Activated T-cell treated with anti-CD3 and anti-CD28 coated beads, Interleukin-2, amount 50 U/mL, for 72 hours (primary cell): ENCODE measurements around the gene CIT. TPM values are rescaled to one million over a fixed set of nuclear protein-coding genes. Genes with fewer than 3 reads are reported as not detected.

Experiments
- ATAC-seq, 2 donors: fragments of 150-1000 bp; cut with Tn5 transposase; replicated peaks in 1 of 2; 2 replicates each; pipeline ENCODE4 v1.10.0; 2021; ENCODE audit warnings: moderate library complexity in 2 of 2, mild to moderate bottlenecking in 1 of 2
- DNase-seq, 2 donors: peaks; one replicate each; pipeline ENCODE4 v3.0.0; 2021 to 2022; ENCODE audit warnings: mixed read lengths in 1 of 2
- H3K27ac Mint-ChIP-seq: one replicate; pipeline ENCODE4 v1.8.0; 2022; ENCODE audit warnings: mild to moderate bottlenecking, moderate library complexity, mixed read lengths
- H3K27me3 Mint-ChIP-seq: one replicate; pipeline ENCODE4 v1.8.0; 2022; ENCODE audit warnings: low read depth, mixed read lengths
- H3K36me3 Mint-ChIP-seq, 2 donors: one replicate each; pipeline ENCODE4 v1.8.0; 2022; ENCODE audit warnings: mixed read lengths in 2 of 2, mild to moderate bottlenecking in 1 of 2; ENCODE audit not compliant: insufficient read depth in 2 of 2
- H3K4me1 Mint-ChIP-seq: one replicate; pipeline ENCODE4 v1.8.0; 2022; ENCODE audit warnings: low read depth, mixed read lengths
- H3K4me3 Mint-ChIP-seq, 2 donors: one replicate each; pipeline ENCODE4 v1.8.0; 2022; ENCODE audit warnings: mild to moderate bottlenecking in 2 of 2, mixed read lengths in 2 of 2, moderate library complexity in 2 of 2
- H3K9me3 Mint-ChIP-seq, 2 donors: one replicate each; pipeline ENCODE4 v1.8.0; 2022; ENCODE audit warnings: mixed read lengths in 2 of 2
- total RNA-seq, 2 donors: library from RNA; stranded (reverse); gene quantifications; one replicate each; pipeline ENCODE4 v1.2.3, GENCODE V29; 2022

The CIT gene
- total RNA-seq, 2 donors from 2014 or later = 44.6 to 52.1 TPM

GRCh38 chr12:119740830-119741229 lies 136.3 kb downstream of the CIT start:
- H3K4me1 Mint-ChIP-seq = no peaks in the 10 kb centered on the region
- H3K27ac Mint-ChIP-seq = no peak overlapping the region
- H3K36me3 Mint-ChIP-seq = peaks cover 17 to 33% of the 10 kb centered on the region in 2 donors
- H3K4me3 Mint-ChIP-seq = no peak overlapping the region
- no peaks in the 10 kb centered on the region for H3K27me3 Mint-ChIP-seq
- peaks cover 9 to 11% of the 10 kb centered on the region in 2 donors for H3K9me3 Mint-ChIP-seq
- DNase-seq = no peak
- no peak for ATAC-seq

GRCh38 chr12:119735079-119735478 lies 142.0 kb downstream of the CIT start:
- H3K9me3 Mint-ChIP-seq = no peaks in the 10 kb centered on the region
- H3K4me3 Mint-ChIP-seq = no peak overlapping the region
- no peak overlapping the region for H3K27ac Mint-ChIP-seq
- DNase-seq (no peak), ATAC-seq (no peak)
- H3K27me3 Mint-ChIP-seq = no peaks in the 10 kb centered on the region
- H3K4me1 Mint-ChIP-seq = peaks cover 5% of the 10 kb centered on the region
- H3K36me3 Mint-ChIP-seq = peaks cover 3 to 10% of the 10 kb centered on the region in 2 donors

- no peaks in the 10 kb centered on the region for H3K27me3 Mint-ChIP-seq
- no peak overlapping the region for H3K4me3 Mint-ChIP-seq
- peaks cover 3 to 15% of the 10 kb centered on the region in 2 donors for H3K36me3 Mint-ChIP-seq
- ATAC-seq (no peak), DNase-seq (no peak)
- peaks cover 12% of the 10 kb centered on the region for H3K4me1 Mint-ChIP-seq
- H3K9me3 Mint-ChIP-seq = no peaks in the 10 kb centered on the region
- no peak overlapping the region for H3K27ac Mint-ChIP-seq
These were observed 146.7 kb downstream of the CIT start for GRCh38 chr12:119730381-119730780.

GRCh38 chr12:119729871-119730270 lies 147.2 kb downstream of the CIT start:
- Mint-ChIP-seq H3K9me3 (no peaks in the 10 kb centered on the region), H3K4me1 (peaks cover 12% of the 10 kb centered on the region), H3K36me3 (peaks cover 3 to 15% of the 10 kb centered on the region in 2 donors), H3K27ac (no peak overlapping the region), H3K27me3 (no peaks in the 10 kb centered on the region), H3K4me3 (no peak overlapping the region)
- DNase-seq (no peak), ATAC-seq (no peak)

- H3K27ac Mint-ChIP-seq = no peak overlapping the region
- no peak overlapping the region for H3K4me3 Mint-ChIP-seq
- H3K27me3 Mint-ChIP-seq = no peaks in the 10 kb centered on the region
- DNase-seq = no peak
- H3K36me3 Mint-ChIP-seq = peaks cover 0 to 13% of the 10 kb centered on the region in 2 donors
- H3K4me1 Mint-ChIP-seq = peaks cover 12% of the 10 kb centered on the region
- no peaks in the 10 kb centered on the region for H3K9me3 Mint-ChIP-seq
- no peak for ATAC-seq
These were observed 148.7 kb downstream of the CIT start for GRCh38 chr12:119728444-119728745.

- DNase-seq (no peak), ATAC-seq (no peak)
- H3K4me1 Mint-ChIP-seq = peaks cover 12% of the 10 kb centered on the region
- H3K27me3 Mint-ChIP-seq = no peaks in the 10 kb centered on the region
- no peaks in the 10 kb centered on the region for H3K9me3 Mint-ChIP-seq
- no peak overlapping the region for H3K4me3 Mint-ChIP-seq
- peaks cover 0 to 11% of the 10 kb centered on the region in 2 donors for H3K36me3 Mint-ChIP-seq
- no peak overlapping the region for H3K27ac Mint-ChIP-seq
These were observed 149.3 kb downstream of the CIT start for GRCh38 chr12:119727600-119728443.

- H3K27ac Mint-ChIP-seq = no peak overlapping the region
- DNase-seq (no peak), ATAC-seq (no peak)
- H3K4me1 Mint-ChIP-seq = peaks cover 7% of the 10 kb centered on the region
- no peak overlapping the region for H3K4me3 Mint-ChIP-seq
- H3K27me3 Mint-ChIP-seq = no peaks in the 10 kb centered on the region
- no peaks in the 10 kb centered on the region for H3K9me3 Mint-ChIP-seq
- H3K36me3 Mint-ChIP-seq = peaks cover 0 to 7% of the 10 kb centered on the region in 2 donors
These were observed 151.6 kb downstream of the CIT start for GRCh38 chr12:119725523-119725922.

- Mint-ChIP-seq H3K9me3 (no peaks in the 10 kb centered on the region), H3K27me3 (no peaks in the 10 kb centered on the region), H3K4me3 (no peak overlapping the region), H3K27ac (no peak overlapping the region), H3K36me3 (peaks cover 3 to 9% of the 10 kb centered on the region in 2 donors), H3K4me1 (peaks cover 5% of the 10 kb centered on the region)
- no peak for ATAC-seq
- DNase-seq = no peak
These were observed 155.8 kb downstream of the CIT start for GRCh38 chr12:119721306-119721705.

- ATAC-seq (no peak), DNase-seq (no peak)
- H3K36me3 Mint-ChIP-seq = peaks cover 3 to 11% of the 10 kb centered on the region in 2 donors
- peaks cover 0 to under 1% of the 10 kb centered on the region in 2 donors for H3K9me3 Mint-ChIP-seq
- H3K4me3 Mint-ChIP-seq = no peak overlapping the region
- no peak overlapping the region for H3K27ac Mint-ChIP-seq
- H3K27me3 Mint-ChIP-seq = no peaks in the 10 kb centered on the region
- peaks cover 8% of the 10 kb centered on the region for H3K4me1 Mint-ChIP-seq
These were observed 156.8 kb downstream of the CIT start for GRCh38 chr12:119720349-119720748.

- ATAC-seq = no peak
- Mint-ChIP-seq H3K9me3 (peaks cover 0 to 5% of the 10 kb centered on the region in 2 donors), H3K27ac (no peak overlapping the region), H3K27me3 (no peaks in the 10 kb centered on the region), H3K36me3 (peaks cover 8 to 24% of the 10 kb centered on the region in 2 donors), H3K4me1 (peaks cover 12% of the 10 kb centered on the region), H3K4me3 (no peak overlapping the region)
- DNase-seq = no peak
These were observed 159.0 kb downstream of the CIT start for GRCh38 chr12:119718141-119718540.

- DNase-seq (no peak), ATAC-seq (no peak)
- H3K9me3 Mint-ChIP-seq = peaks cover 0 to 5% of the 10 kb centered on the region in 2 donors
- H3K4me3 Mint-ChIP-seq = no peak overlapping the region
- H3K27ac Mint-ChIP-seq = no peak overlapping the region
- peaks cover 11 to 30% of the 10 kb centered on the region in 2 donors for H3K36me3 Mint-ChIP-seq
- peaks cover 12% of the 10 kb centered on the region for H3K4me1 Mint-ChIP-seq
- no peaks in the 10 kb centered on the region for H3K27me3 Mint-ChIP-seq
These were observed 161.9 kb downstream of the CIT start for GRCh38 chr12:119715268-119715620.

GRCh38 chr12:119714614-119715267 lies 162.4 kb downstream of the CIT start:
- ATAC-seq (no peak), DNase-seq (no peak)
- H3K9me3 Mint-ChIP-seq = peaks cover 0 to 5% of the 10 kb centered on the region in 2 donors
- H3K4me3 Mint-ChIP-seq = no peak overlapping the region
- H3K36me3 Mint-ChIP-seq = peaks cover 11 to 30% of the 10 kb centered on the region in 2 donors
- peaks cover 12% of the 10 kb centered on the region for H3K4me1 Mint-ChIP-seq
- no peaks in the 10 kb centered on the region for H3K27me3 Mint-ChIP-seq
- no peak overlapping the region for H3K27ac Mint-ChIP-seq

GRCh38 chr12:119713551-119714031 lies 163.5 kb downstream of the CIT start:
- H3K9me3 Mint-ChIP-seq = peaks cover 0 to 5% of the 10 kb centered on the region in 2 donors
- ATAC-seq (no peak), DNase-seq (no peak)
- peaks cover 8 to 30% of the 10 kb centered on the region in 2 donors for H3K36me3 Mint-ChIP-seq
- H3K27ac Mint-ChIP-seq = no peak overlapping the region
- H3K4me3 Mint-ChIP-seq = no peak overlapping the region
- H3K4me1 Mint-ChIP-seq = peaks cover 12% of the 10 kb centered on the region
- no peaks in the 10 kb centered on the region for H3K27me3 Mint-ChIP-seq
